Duodenal mucosa (tissue), 2 donors: ENCODE measurements around the gene TMX1.

Experiments used
- H3K27ac ChIP-seq: one replicate; pipeline ENCODE4 v1.7.0; 2013; ENCODE audit warnings: low read depth, low read length
- H3K27me3 ChIP-seq, 2 donors: one replicate each; pipeline ENCODE4 v1.7.0; 2013; ENCODE audit warnings: low read length in 2 of 2, control low read depth in 1 of 2; ENCODE audit not compliant: insufficient read depth in 2 of 2, control insufficient read depth in 1 of 2
- H3K36me3 ChIP-seq, 2 donors: one replicate each; pipeline ENCODE4 v1.7.0; 2013; ENCODE audit warnings: low read length in 2 of 2, control low read depth in 1 of 2; ENCODE audit not compliant: insufficient read depth in 2 of 2, control insufficient read depth in 1 of 2
- H3K4me1 ChIP-seq, 2 donors: one replicate each; pipeline ENCODE4 v1.7.0; 2013; ENCODE audit warnings: low read length in 2 of 2, control low read depth in 1 of 2; ENCODE audit not compliant: insufficient read depth in 2 of 2, control insufficient read depth in 1 of 2
- H3K4me3 ChIP-seq, 2 donors: one replicate each; pipeline ENCODE4 v1.7.0; 2013; ENCODE audit warnings: low read length in 2 of 2, low read depth in 1 of 2
- H3K9ac ChIP-seq, 2 donors: one replicate each; pipeline ENCODE4 v1.7.0; 2013; ENCODE audit warnings: low read length in 2 of 2, low read depth in 1 of 2
- H3K9me3 ChIP-seq, 2 donors: one replicate each; pipeline ENCODE4 v1.7.0; 2013; ENCODE audit warnings: low read length in 2 of 2, control low read depth in 1 of 2; ENCODE audit not compliant: control insufficient read depth in 1 of 2

Gene TMX1

DNA sequence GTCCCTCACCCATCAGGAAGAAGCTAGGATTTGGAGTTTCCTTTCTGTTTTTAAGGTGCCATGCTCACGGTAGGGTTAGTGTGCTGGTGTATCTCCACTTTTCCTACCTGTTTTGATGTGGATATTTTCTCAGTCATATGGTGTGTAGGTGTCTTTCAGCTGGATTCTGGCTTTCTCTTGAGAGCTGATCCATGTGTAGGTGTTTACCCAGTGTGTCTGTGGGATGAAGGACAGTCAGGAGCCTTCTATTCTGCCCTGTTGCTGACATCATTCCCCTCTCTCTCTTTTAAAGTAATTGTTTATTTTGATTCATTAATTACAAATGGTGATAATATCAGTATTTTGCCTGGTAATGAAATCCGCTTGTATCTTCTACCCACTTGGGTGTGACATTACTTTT, 22.8 kb downstream of the TMX1 start:
- Histone ChIP-seq H3K4me1 (no peaks in the 10 kb centered on the region), H3K36me3 (peaks cover 0 to 6% of the 10 kb centered on the region in 2 donors), H3K27ac (no peak overlapping the region), H3K4me3 (no peak overlapping the region), H3K27me3 (no peaks in the 10 kb centered on the region), H3K9me3 (no peaks in the 10 kb centered on the region), H3K9ac (no peak overlapping the region)

DNA sequence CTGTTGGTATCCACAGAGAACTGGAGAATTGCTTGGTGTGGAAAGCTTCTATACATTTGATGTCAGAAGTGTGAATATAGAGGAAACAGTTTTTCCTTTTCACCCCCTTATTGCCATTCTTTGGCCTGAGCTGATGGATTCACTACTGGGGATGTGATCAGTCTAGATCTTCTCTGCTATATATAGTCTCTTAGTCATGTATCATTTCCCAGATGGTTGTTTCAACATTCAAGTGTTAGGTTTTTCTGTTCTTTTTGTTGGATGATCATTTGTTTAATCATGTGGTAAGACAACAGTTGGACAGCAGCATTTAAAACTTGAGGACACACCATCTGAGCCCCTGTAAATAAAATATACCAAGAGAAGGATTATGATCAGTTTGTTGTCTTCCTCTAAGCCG, 29.6 kb downstream of the TMX1 start:
- Histone ChIP-seq H3K36me3 (no peaks in the 10 kb centered on the region), H3K9me3 (no peaks in the 10 kb centered on the region), H3K27me3 (no peaks in the 10 kb centered on the region), H3K4me3 (no peak overlapping the region), H3K4me1 (no peaks in the 10 kb centered on the region), H3K9ac (no peak overlapping the region), H3K27ac (no peak overlapping the region)

DNA sequence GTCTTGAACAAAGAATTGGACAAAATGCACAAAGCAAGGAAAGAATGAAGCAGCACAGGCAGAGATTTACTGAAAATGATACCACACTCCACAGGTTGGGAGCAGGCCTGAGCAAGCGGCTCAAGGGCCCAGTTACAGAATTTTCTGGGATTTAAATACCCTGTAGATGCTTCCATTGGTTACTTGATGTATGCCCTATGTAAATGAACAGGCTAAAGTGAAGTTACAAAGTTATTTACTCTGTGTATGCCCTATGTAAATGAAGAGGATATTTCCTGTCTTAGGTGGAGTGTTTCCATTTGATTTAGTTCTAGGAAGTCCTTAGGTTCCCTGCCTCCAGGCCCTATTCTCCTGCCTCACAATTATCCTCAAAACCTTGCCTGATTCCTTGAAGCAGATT, 36.6 kb downstream of the TMX1 start:
- no peak overlapping the region for H3K9ac ChIP-seq
- H3K4me1 ChIP-seq = no peaks in the 10 kb centered on the region

DNA sequence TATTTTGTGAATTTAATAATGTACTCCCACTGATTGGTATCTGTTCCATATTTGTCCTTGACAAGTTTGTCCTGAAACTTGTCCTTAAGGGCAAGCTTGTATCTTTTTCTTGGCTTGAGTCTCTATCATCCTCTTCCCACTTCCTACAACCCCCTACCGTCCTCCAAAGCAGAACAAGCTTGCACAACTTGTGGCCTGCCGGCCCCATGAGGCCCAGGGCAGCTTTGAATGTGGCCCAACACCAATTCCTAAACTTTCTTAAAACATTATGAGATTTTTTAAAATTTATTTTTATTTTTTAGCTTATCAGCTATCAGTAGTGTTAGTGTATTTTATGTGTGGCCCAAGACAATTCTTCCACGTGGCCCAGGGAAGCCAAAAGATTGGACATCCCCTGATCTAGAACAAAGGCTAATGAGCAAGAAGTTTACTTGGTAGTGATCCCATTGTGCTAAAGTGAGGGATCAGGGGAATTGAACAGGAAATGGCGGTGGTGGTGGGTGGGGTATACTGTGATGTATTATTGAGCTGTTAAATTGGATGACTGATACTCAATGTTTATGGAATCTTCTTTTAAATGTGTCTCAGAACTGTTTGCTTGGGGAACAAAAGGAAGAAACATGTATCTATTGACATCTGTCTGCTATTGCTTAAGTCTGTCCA, 37.8 kb downstream of the TMX1 start:
- H3K27me3 ChIP-seq = no peaks in the 10 kb centered on the region
- H3K27ac ChIP-seq = no peak overlapping the region
- H3K9ac ChIP-seq = no peak overlapping the region

More for the DNA sequence above, 36.6 kb downstream of the TMX1 start:
- H3K36me3 ChIP-seq = no peaks in the 10 kb centered on the region
- no peak overlapping the region for H3K27ac ChIP-seq
- H3K27me3 ChIP-seq = no peaks in the 10 kb centered on the region
- H3K9me3 ChIP-seq = no peaks in the 10 kb centered on the region
- H3K4me3 ChIP-seq = no peak overlapping the region

DNA sequence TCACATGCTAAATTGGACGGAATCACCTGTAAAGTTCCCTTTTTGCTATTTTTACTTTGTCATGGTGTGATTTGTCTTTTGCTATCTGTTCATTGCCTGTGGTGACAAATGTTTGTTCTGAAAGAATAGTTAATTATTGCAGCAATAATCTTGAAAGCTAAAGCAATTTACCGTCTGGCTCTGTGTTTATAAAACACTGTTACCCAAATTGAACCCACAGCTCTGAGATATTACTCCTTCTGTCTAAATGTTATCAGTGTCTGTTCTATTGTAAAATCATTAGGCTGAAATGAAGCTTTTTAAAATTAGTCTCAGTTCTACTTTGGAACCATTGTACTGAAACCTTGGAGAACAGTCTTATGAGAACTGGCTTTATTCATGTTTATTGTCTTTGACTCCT, 42.5 kb downstream of the TMX1 start:
- H3K27me3 ChIP-seq = no peaks in the 10 kb centered on the region
- H3K36me3 ChIP-seq = no peaks in the 10 kb centered on the region
- peaks cover 0 to 9% of the 10 kb centered on the region in 2 donors for H3K4me1 ChIP-seq
- H3K9ac ChIP-seq = no peak overlapping the region
- H3K4me3 ChIP-seq = no peak overlapping the region
- H3K9me3 ChIP-seq = no peaks in the 10 kb centered on the region
- no peak overlapping the region for H3K27ac ChIP-seq

More for the DNA sequence above, 37.8 kb downstream of the TMX1 start:
- H3K36me3 ChIP-seq = no peaks in the 10 kb centered on the region
- no peak overlapping the region for H3K4me3 ChIP-seq
- peaks cover 0 to 6% of the 10 kb centered on the region in 2 donors for H3K4me1 ChIP-seq
- no peaks in the 10 kb centered on the region for H3K9me3 ChIP-seq

DNA sequence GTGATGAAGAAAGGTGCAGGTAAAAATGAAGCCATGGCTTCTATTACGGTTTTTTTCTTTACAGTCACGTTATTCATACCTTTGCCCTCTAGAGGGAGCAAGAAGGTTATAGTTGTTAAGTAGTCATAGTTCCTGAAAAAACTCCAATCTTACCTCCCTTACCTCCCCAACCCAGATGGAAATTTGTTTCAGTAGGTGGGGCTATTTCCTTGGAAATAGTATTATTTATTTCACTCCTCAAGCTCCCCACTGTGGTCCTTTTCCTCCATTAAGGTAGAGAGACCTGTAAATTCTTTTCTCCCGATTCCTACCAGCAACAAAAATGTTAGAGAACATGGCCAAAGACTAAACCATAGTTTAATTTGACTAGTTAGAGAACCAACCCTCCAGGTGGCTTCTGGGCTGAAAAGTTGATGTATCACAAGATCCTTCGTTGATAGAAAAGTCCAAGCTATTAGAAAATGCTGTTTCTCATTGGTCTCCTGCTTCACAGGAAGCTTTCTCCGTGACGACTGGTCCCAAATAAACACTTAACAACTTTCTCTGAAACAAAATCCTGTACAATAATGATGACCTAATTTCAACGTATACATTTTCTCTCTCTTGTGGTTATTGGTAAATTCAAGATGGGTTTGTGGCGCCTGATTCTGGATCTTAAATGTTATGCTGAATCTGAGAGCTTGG, 43.5 kb downstream of the TMX1 start:
- H3K4me1 ChIP-seq = peaks cover 0 to 9% of the 10 kb centered on the region in 2 donors
- no peaks in the 10 kb centered on the region for H3K9me3 ChIP-seq
- H3K27me3 ChIP-seq = no peaks in the 10 kb centered on the region
- H3K36me3 ChIP-seq = no peaks in the 10 kb centered on the region
- no peak overlapping the region for H3K27ac ChIP-seq
- H3K9ac ChIP-seq = no peak overlapping the region
- no peak overlapping the region for H3K4me3 ChIP-seq

DNA sequence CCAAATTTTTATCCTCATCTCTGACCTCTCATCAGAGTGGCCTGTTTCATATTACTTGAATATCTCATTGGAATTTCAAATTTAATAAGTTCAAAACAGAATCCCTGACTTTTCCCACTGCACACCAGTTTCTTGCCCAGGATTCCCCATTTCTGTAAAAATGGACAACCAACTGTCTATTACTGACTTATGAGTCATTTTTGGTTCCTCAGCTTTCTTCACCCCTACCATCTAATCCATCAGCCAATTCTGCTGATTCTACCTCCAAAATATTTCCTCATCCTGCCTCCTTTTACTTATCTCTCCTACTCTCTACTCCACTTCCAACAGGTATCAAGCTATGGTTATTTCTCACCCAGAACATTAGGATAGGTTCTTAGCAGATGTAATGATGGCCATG, 44.2 kb downstream of the TMX1 start:
- H3K9ac ChIP-seq = no peak overlapping the region
- no peak overlapping the region for H3K27ac ChIP-seq
- H3K9me3 ChIP-seq = no peaks in the 10 kb centered on the region
- no peak overlapping the region for H3K4me3 ChIP-seq
- H3K27me3 ChIP-seq = no peaks in the 10 kb centered on the region
- no peaks in the 10 kb centered on the region for H3K36me3 ChIP-seq
- peaks cover 0 to 9% of the 10 kb centered on the region in 2 donors for H3K4me1 ChIP-seq

DNA sequence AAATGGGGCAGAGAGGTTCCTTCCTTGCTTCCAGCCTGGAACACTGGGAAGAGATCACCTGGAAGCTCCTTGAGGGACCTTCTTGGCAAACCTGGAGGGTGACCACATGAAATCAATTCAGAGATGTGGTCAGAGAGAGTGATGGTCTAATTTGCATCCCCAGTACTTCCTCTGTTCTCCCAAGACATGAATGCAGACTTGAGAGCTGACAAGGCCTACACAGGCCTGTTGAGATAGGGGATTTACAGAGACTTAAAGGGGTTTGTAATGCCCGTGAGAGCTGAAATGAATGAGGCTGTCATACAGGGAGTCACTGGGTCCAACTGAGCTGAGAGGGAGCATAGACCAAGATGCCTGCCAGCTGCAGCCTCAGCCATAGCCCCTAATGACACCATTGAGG, 45.1 kb downstream of the TMX1 start:
- H3K4me3 ChIP-seq = no peak overlapping the region
- H3K9ac ChIP-seq = no peak overlapping the region
- H3K27ac ChIP-seq = no peak overlapping the region
- H3K9me3 ChIP-seq = no peaks in the 10 kb centered on the region
- no peaks in the 10 kb centered on the region for H3K27me3 ChIP-seq
- no peaks in the 10 kb centered on the region for H3K36me3 ChIP-seq
- H3K4me1 ChIP-seq = peaks cover 0 to 9% of the 10 kb centered on the region in 2 donors

DNA sequence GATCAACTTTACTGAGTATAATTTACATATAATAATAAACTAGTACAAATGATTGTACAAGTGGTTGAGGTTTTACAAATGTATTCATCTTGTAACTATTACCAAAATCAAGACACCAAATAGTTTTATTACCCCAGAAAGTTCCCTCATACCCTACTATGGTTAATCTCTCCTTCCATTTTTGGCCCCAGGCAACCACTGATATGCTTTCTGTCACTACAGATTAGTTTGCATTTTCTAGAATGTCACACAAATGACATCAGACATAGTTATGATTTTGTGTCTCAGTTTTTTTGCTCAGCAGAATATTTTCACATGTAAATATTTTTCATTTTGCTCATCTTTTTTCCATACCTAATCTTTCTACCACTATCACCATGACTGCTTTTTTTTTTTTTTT, 49.1 kb downstream of the TMX1 start:
- H3K36me3 ChIP-seq = no peaks in the 10 kb centered on the region
- H3K9ac ChIP-seq = no peak overlapping the region
- H3K4me1 ChIP-seq = no peaks in the 10 kb centered on the region
- no peak overlapping the region for H3K27ac ChIP-seq
- H3K4me3 ChIP-seq = no peak overlapping the region
- no peaks in the 10 kb centered on the region for H3K9me3 ChIP-seq
- no peaks in the 10 kb centered on the region for H3K27me3 ChIP-seq

DNA sequence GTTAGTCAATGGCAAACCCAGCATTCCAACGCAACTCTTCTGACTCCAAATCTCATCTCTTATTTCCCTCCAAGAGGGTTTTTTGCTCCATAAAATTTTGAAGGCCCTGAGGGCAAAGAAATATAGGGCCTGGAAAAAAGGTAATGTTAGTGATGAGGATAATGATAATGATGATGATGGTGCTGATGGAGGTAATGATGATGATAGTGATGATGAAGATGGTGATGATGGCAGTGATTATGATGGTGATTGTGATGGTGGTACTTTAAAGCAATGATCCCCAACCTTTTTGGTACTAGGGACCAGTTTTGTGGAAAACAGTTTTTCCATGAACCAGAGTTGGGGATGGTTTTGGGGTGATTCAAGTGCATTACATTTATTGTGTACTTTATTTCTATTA, 50.1 kb downstream of the TMX1 start:
- Histone ChIP-seq H3K27me3 (no peaks in the 10 kb centered on the region), H3K4me1 (no peaks in the 10 kb centered on the region), H3K9me3 (no peaks in the 10 kb centered on the region), H3K9ac (no peak overlapping the region), H3K36me3 (no peaks in the 10 kb centered on the region), H3K4me3 (no peak overlapping the region), H3K27ac (no peak overlapping the region)
